Left lung (tissue), 10 donors: ENCODE data around the gene AOPEP. TPM values are rescaled to one million over a fixed set of nuclear protein-coding genes. Genes with fewer than 3 reads are reported as not detected.
A peak's percentile ranks its signal among the peaks of the same experiment; 100 is the strongest.
"Not testable (repeated sequence)": the region's sequence is repeated elsewhere in the genome, so short reads cannot be mapped to it uniquely, and the experiment has no call there.

ENCODE experiments used
- ATAC-seq: fragments of 200-7000 bp; cut with Tn5 transposase; one replicate; pipeline ENCODE4 v1.9.1; 2020; ENCODE audit warnings: moderate library complexity
- DNase-seq, 4 donors: peaks; one replicate each; pipeline ENCODE4 v3.0.0-alpha.2; 2013 to 2020
- H3K27ac ChIP-seq, 2 donors: fragments of 200-600 bp; sonication (generic) in 1 of 2; one replicate each; pipeline versions ENCODE4 v1.5.0 to v1.8.0; 2020 to 2021
- H3K27me3 ChIP-seq, 2 donors: fragments of 200-600 bp; sonication (generic) in 1 of 2; one replicate each; pipeline versions ENCODE4 v1.5.0 to v1.8.0; 2020 to 2021
- H3K36me3 ChIP-seq, 2 donors: fragments of 200-600 bp; sonication (generic) in 1 of 2; one replicate each; pipeline versions ENCODE4 v1.5.0 to v1.8.0; 2020 to 2021
- H3K4me1 ChIP-seq, 2 donors: fragments of 200-600 bp; one replicate each; pipeline ENCODE4 v1.8.0; 2021
- H3K4me3 ChIP-seq, 2 donors: fragments of 200-600 bp; sonication (generic) in 1 of 2; one replicate each; pipeline versions ENCODE4 v1.5.0 to v1.8.0; 2020 to 2021; ENCODE audit warnings: mild to moderate bottlenecking in 1 of 2
- H3K9me3 ChIP-seq, 2 donors: fragments of 200-600 bp; sonication (generic) in 1 of 2; one replicate each; pipeline versions ENCODE4 v1.5.0 to v1.8.0; 2020 to 2021
- intact Hi-C, 2 donors: fragments of 100-400 bp; cut with DNase I; formaldehyde crosslinking; loops; one replicate each; pipeline versions ENCODE4 v1.11.2 to v1.14.2; 2022
- polyA plus RNA-seq, 6 donors: library from polyadenylated mRNA; unstranded; fragments of 120-200 nt; gene quantifications; one replicate each; pipeline ENCODE4 v1.2.1, GENCODE V29; 2013; ENCODE audit not compliant: insufficient read length in 6 of 6
- total RNA-seq, 2 donors: library from RNA; stranded (reverse); fragmentation: NEBNext Ultra II Directional; extraction: Animal tissue kit (Norgen Biotek cat#: 25700); gene quantifications; one replicate each; pipeline ENCODE4 v1.2.1, GENCODE V29; 2021
- TF ChIP-seq, protein P1 (sequence below), 2 donors: fragments of 200-600 bp; sonication (generic) in 1 of 2; IDR thresholded peaks; one replicate each; pipeline versions ENCODE4 v1.5.0 to v1.8.0; 2021; ENCODE audit warnings: antibody characterized with exemption in 2 of 2
- donor health status: DM: no; HTN: yes; CAD: no.
- donor health status: DM: no; HTN: no; CAD: no.

Gene AOPEP
- total and polyA plus RNA-seq, 8 donors, result 32.5 to 83.2 (median 39.9) TPM

DNA sequence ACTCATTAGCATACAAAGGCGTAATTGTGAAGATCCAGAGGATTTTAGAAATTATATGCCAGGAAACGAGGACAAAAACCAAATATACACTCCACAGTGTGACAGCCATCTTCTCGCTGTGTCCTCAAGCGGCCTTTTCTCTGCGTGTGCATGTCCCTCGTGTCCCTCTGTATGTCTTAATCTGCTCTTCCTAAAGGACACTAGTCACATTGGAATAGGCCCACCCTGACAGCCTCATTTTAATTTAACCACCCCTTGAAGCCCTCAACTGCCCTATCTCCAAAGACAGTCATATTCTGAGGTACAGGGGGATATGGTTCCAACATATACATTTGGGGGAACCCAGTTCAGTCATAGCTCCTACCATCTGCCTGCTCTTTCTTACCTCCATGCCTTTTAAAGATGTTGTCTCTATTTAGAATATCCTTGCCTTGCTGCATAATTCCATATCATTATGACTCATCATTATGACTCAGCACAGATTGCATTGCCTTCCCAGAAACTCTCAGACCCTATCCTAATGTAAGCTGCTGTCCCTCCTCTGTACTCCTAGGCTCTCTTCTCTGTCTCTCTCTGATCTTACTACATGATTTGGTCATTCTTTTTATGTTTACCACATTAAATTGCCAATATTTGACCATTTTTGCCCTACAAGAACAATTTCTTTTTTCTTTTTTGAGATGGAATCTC is 210.9 kb downstream of the AOPEP start:
- Histone ChIP-seq H3K9me3 (no peaks in the 10 kb centered on the region), H3K36me3 (no peaks in the 10 kb centered on the region), H3K4me3 (no peak overlapping the region), H3K27ac (peak overlapping the region; percentile 21 to 49), H3K27me3 (no peaks in the 10 kb centered on the region), H3K4me1 (peaks cover 25 to 27% of the 10 kb centered on the region in 2 donors)
- intact Hi-C loops, result no loop called here
- TF ChIP-seq, protein P1, sequence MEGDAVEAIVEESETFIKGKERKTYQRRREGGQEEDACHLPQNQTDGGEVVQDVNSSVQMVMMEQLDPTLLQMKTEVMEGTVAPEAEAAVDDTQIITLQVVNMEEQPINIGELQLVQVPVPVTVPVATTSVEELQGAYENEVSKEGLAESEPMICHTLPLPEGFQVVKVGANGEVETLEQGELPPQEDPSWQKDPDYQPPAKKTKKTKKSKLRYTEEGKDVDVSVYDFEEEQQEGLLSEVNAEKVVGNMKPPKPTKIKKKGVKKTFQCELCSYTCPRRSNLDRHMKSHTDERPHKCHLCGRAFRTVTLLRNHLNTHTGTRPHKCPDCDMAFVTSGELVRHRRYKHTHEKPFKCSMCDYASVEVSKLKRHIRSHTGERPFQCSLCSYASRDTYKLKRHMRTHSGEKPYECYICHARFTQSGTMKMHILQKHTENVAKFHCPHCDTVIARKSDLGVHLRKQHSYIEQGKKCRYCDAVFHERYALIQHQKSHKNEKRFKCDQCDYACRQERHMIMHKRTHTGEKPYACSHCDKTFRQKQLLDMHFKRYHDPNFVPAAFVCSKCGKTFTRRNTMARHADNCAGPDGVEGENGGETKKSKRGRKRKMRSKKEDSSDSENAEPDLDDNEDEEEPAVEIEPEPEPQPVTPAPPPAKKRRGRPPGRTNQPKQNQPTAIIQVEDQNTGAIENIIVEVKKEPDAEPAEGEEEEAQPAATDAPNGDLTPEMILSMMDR (IDR thresholded peaks at IDR 0.05), result no peak
- peak; percentile 72 for ATAC-seq
- no peak for DNase-seq

- H3K36me3 ChIP-seq, result no peaks in the 10 kb centered on the region
- no peak overlapping the region for H3K27ac ChIP-seq
- H3K27me3 ChIP-seq, result no peaks in the 10 kb centered on the region
- H3K9me3 ChIP-seq, result no peaks in the 10 kb centered on the region
- no peak overlapping the region for H3K4me3 ChIP-seq
- peaks cover 25 to 27% of the 10 kb centered on the region in 2 donors for H3K4me1 ChIP-seq
- DNase-seq (no peak), ATAC-seq (no peak)
- intact Hi-C loops, result no loop called here
- TF ChIP-seq, protein P1 (IDR thresholded peaks at IDR 0.05), result no peak
These were observed 211.9 kb downstream of the AOPEP start for GRCh38 chr9:94938384-94938783.

GRCh38 chr9:94940296-94940695 is 213.8 kb downstream of the AOPEP start:
- H3K27ac ChIP-seq, H3K9me3 ChIP-seq, H3K36me3 ChIP-seq, H3K27me3 ChIP-seq, DNase-seq, ATAC-seq, H3K4me3 ChIP-seq, intact Hi-C loops: not testable (repeated sequence)
- peaks cover 25 to 27% of the 10 kb centered on the region in 2 donors for H3K4me1 ChIP-seq

DNA sequence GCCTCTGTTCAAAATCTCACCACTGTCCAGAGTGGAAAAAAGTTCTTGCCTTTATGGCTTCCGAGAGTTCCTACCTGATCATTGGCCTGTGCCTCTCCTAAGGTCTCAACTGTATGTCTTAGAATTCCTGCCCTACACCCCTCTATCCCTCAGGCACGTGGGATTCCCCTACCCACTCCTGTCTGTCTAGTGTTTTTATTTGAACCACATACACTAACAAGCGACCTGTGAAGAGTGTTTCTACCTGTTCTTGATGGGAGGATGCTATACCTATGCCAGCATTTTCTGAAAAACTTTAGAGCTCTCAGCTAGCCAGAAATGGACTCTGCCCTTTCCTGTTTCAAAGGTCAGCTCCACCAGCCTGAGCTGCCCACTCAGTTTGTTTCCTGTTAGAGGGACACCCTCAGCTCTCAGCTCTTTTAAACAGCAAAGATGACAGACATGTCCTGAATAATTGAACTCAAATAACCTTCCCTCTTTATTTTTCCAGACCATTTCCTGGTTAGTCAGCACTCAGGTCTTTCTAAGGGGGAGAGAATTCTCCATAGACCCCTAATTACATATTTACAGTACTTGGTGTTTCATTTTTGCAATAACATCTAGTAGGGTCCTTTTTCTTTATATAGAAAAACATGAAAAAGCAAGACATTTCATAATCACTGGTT is 214.8 kb downstream of the AOPEP start:
- intact Hi-C loops, result no loop called here
- no peak for DNase-seq

DNA sequence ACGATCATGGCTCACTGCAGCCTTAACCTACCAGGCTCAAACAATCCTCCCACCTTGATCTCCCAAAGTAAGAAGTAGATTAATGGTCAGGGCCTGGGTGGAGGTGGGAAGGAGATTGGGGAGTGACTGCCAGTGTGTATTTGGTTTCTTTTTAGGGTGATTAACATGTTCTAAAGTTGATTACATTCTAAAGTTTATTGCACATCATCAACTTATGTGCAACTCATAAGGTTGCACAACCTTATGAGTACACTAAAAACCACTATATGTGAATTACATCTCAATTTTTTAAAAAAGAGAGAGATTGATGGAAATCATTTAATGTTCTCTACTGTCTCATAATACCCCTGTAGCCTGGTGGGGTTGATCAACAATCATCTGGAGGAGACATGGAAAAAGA is 218.1 kb downstream of the AOPEP start:
- intact Hi-C loops, result no loop called here
- Histone ChIP-seq H3K4me1 (peaks cover 12 to 15% of the 10 kb centered on the region in 2 donors), H3K27ac (peak overlapping the region in 1 of 2 donors; percentile 76), H3K27me3 (no peaks in the 10 kb centered on the region), H3K4me3 (no peak overlapping the region), H3K36me3 (no peaks in the 10 kb centered on the region), H3K9me3 (no peaks in the 10 kb centered on the region)
- DNase-seq, result no peak
- TF ChIP-seq, protein P1 (IDR thresholded peaks at IDR 0.05), result no peak
- no peak for ATAC-seq

More for the DNA sequence above, 214.8 kb downstream of the AOPEP start:
- Histone ChIP-seq H3K9me3 (no peaks in the 10 kb centered on the region), H3K4me1 (peaks cover 27 to 31% of the 10 kb centered on the region in 2 donors), H3K27me3 (no peaks in the 10 kb centered on the region), H3K36me3 (no peaks in the 10 kb centered on the region), H3K4me3 (no peak overlapping the region), H3K27ac (peak overlapping the region; percentile 42 to 45)
- ATAC-seq, result peak; percentile 55
- TF ChIP-seq, protein P1 (IDR thresholded peaks at IDR 0.05), result no peak
